GM13977 (cell line): ENCODE data around the gene HTRA1.

ENCODE experiments used
- DNase-seq: peaks from one replicate; pipeline ENCODE4 v3.0.0; 2012; ENCODE audit warnings: low spot score
- CTCF ChIP-seq: IDR thresholded peaks from 2 replicates; pipeline ENCODE4 v1.5.1; 2012; ENCODE audit warnings: mild to moderate bottlenecking, control low read depth; ENCODE audit not compliant: insufficient read depth; ENCODE audit errors: extremely low read depth, missing control alignments
- in situ Hi-C: fragments of 300-500 bp; cut with MboI; formaldehyde crosslinking; loops from one replicate; pipeline ENCODE4 v1.12.0; 2022; ENCODE audit warnings: low sequenced_read_pairs, low pct_unique_long_range_greater_than_20kb, mixed read lengths, inconsistent platforms; ENCODE audit not compliant: unreplicated experiment

Gene HTRA1

GRCh38 chr10:122554131-122555036 lies 93.0 kb downstream of the HTRA1 start:
- DNase-seq = no peak
- no peak for TF ChIP-seq CTCF
- in situ Hi-C loops = loop anchor here (25.0 kb wide), 1 partner anchor 267 kb away; no protein-coding TSS in a partner anchor

GRCh38 chr10:122555442-122555841 lies 94.1 kb downstream of the HTRA1 start:
- in situ Hi-C loops = loop anchor here (25.0 kb wide), 1 partner anchor 268 kb away; no protein-coding TSS in a partner anchor
- TF ChIP-seq CTCF = no peak
- no peak for DNase-seq

GRCh38 chr10:122557516-122557915 lies 96.2 kb downstream of the HTRA1 start:
- in situ Hi-C loops = loop anchor here (25.0 kb wide), 1 partner anchor 270 kb away; no protein-coding TSS in a partner anchor
- TF ChIP-seq CTCF = no peak
- no peak for DNase-seq

DNA sequence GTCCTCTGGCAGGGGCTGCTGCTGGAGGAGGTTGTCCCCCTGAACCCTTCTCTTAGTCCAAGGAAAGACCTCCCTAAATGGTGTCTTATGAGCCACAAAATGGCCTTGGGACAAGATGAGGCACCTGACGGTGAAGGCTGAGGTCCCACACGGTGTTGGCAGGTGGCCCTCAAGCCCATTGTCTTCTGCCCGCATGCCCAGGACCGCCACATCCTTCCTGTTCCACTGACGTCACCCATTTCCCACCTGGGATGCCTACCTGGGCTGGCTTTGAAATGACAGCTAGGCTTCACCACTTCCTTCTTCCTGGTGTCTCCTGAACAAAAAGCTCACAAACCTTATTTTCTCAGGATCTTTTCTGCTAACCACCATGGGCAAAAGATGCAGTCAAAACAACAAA lies 97.1 kb downstream of the HTRA1 start:
- no peak for DNase-seq
- TF ChIP-seq CTCF = no peak
- in situ Hi-C loops = loop anchor here (25.0 kb wide), 1 partner anchor 271 kb away; no protein-coding TSS in a partner anchor

GRCh38 chr10:122559228-122559627 lies 97.9 kb downstream of the HTRA1 start:
- no peak for DNase-seq
- in situ Hi-C loops = loop anchor here (25.0 kb wide), 1 partner anchor 272 kb away; no protein-coding TSS in a partner anchor
- no peak for TF ChIP-seq CTCF

DNA sequence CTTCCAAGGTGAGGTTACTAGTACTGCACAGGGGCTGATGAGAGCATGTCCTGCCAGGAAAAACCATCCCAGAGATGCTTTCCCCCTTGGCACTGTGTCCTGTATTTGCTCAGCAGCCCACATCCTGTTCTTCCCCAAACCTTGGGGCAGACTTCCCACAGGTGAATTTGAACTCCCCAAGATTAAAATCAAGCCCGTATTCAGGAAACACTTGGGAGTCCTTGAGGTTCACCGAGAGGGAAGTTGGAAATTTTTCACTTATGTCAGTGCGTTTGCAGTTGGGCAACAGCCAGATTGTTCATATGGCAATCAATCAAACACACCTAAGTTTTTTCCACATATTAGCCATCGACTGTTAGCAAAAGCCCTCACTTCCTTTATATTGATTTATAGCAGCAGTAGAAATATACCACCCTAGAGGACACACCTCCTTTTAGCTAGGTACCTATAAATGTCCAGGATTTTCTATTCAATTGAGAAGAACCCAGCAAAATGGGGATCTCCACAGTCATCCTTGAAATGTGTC lies 99.0 kb downstream of the HTRA1 start, which contains the start of gene DMBT1:
TSS of gene DMBT1 (plus strand) at position 476 of the 526 bp plus-strand sequence. CDS start at position 493, 17 bp downstream.
- DNase-seq = no peak
- in situ Hi-C loops = loop anchor here (25.0 kb wide), 1 partner anchor 273 kb away; no protein-coding TSS in a partner anchor
- TF ChIP-seq CTCF = no peak
